CD4-positive, CD25-positive, alpha-beta regulatory T cell (primary cell): ENCODE data around the gene DYNLL2. TPM values are rescaled to one million over a fixed set of nuclear protein-coding genes. Genes with fewer than 3 reads are reported as not detected.
A peak's percentile ranks its signal among the peaks of the same experiment; 100 is the strongest.
"Not testable (repeated sequence)": the region's sequence is repeated elsewhere in the genome, so short reads cannot be mapped to it uniquely, and the experiment has no call there.

Experiments used
- ATAC-seq, 2 donors: fragments of 150-1000 bp; cut with Tn5 transposase; one replicate each; pipeline ENCODE4 v1.10.0; 2021; ENCODE audit warnings: low read depth in 2 of 2, moderate number of reproducible peaks in 2 of 2, moderate library complexity in 1 of 2
- DNase-seq, 3 donors: peaks; one replicate each; pipeline versions ENCODE4 v3.0.0 to v3.0.0-alpha.2; 2012 to 2022; ENCODE audit warnings: mixed read lengths in 1 of 3
- H3K27ac ChIP-seq: one replicate; pipeline ENCODE4 v1.7.0; 2013; ENCODE audit warnings: mild to moderate bottlenecking, low read length; ENCODE audit not compliant: insufficient read depth, poor library complexity, severe bottlenecking
- H3K27me3 ChIP-seq: one replicate; pipeline ENCODE4 v1.7.0; 2013; ENCODE audit warnings: low read length; ENCODE audit not compliant: control insufficient read depth, insufficient read depth
- H3K36me3 ChIP-seq: one replicate; pipeline ENCODE4 v1.7.0; 2013; ENCODE audit warnings: mild to moderate bottlenecking, low read length, moderate library complexity; ENCODE audit not compliant: control insufficient read depth, insufficient read depth
- H3K4me1 ChIP-seq: 2 replicates; pipeline ENCODE4 v1.7.0; 2013; ENCODE audit warnings: mild to moderate bottlenecking, low read length; ENCODE audit not compliant: insufficient read depth, control insufficient read depth, poor library complexity, severe bottlenecking
- H3K4me3 ChIP-seq: one replicate; pipeline ENCODE4 v1.7.0; 2013; ENCODE audit warnings: low read depth, mild to moderate bottlenecking, low read length, moderate library complexity
- H3K9me3 ChIP-seq, 2 experiments: 1 replicate in 1 of 2; 2 replicates in 1 of 2; pipeline ENCODE4 v1.7.0; 2013; ENCODE audit warnings: low read length in 2 of 2, mild to moderate bottlenecking in 1 of 2, moderate library complexity in 1 of 2; ENCODE audit not compliant: control insufficient read depth in 2 of 2
- H3K27ac Mint-ChIP-seq, 3 donors: one replicate each; pipeline ENCODE4 v1.8.0; 2020 to 2022; ENCODE audit warnings: mild to moderate bottlenecking in 3 of 3, mixed read lengths in 3 of 3, moderate library complexity in 2 of 3
- H3K27me3 Mint-ChIP-seq: one replicate; pipeline ENCODE4 v1.8.0; 2022; ENCODE audit warnings: mild to moderate bottlenecking, mixed read lengths
- H3K36me3 Mint-ChIP-seq: one replicate; pipeline ENCODE4 v1.8.0; 2020; ENCODE audit warnings: mixed read lengths
- H3K4me1 Mint-ChIP-seq, 4 donors: one replicate each; pipeline ENCODE4 v1.8.0; 2020 to 2022; ENCODE audit warnings: mixed read lengths in 4 of 4, mild to moderate bottlenecking in 1 of 4
- H3K4me3 Mint-ChIP-seq, 4 donors: one replicate each; pipeline ENCODE4 v1.8.0; 2020 to 2022; ENCODE audit warnings: mild to moderate bottlenecking in 4 of 4, mixed read lengths in 4 of 4, moderate library complexity in 3 of 4
- H3K9me3 Mint-ChIP-seq, 7 donors: one replicate each; pipeline ENCODE4 v1.8.0; 2020 to 2022; ENCODE audit warnings: mixed read lengths in 7 of 7, mild to moderate bottlenecking in 3 of 7, moderate library complexity in 2 of 7
- polyA plus RNA-seq, 4 donors: library from polyadenylated mRNA; unstranded; fragments of 300-500 nt; fragmentation: Illumina TruSeq; gene quantifications; one replicate each; pipeline ENCODE4 v1.2.3, GENCODE V29; 2021
- total RNA-seq: library from RNA; stranded (reverse); gene quantifications from one replicate; pipeline ENCODE4 v1.2.3, GENCODE V29; 2022

The DYNLL2 gene
- total RNA-seq (37.4 TPM), polyA plus RNA-seq (1 to 10 TPM in 2 of 4 donors, under 1 TPM in 2; 0.57 to 1.7 (median 1.0) TPM)

GRCh38 chr17:58082870-58083490, at the start of gene DYNLL2:
DYNLL2 (plus strand) TSS chr17:58083419; CDS start chr17:58087091, 3,672 bp downstream.
- H3K4me3 Mint-ChIP-seq: peak within 1 kb of the TSS; percentile 93 to 96 (median 94)
- no peaks in the 10 kb centered on the region for H3K9me3 ChIP-seq
- peak within 1 kb of the TSS; percentile 89 for H3K4me3 ChIP-seq
- peaks cover 16 to 40% (median 32%) of the 10 kb centered on the region in 4 donors for H3K4me1 Mint-ChIP-seq
- DNase-seq (peak; percentile 79 to 94 (median 84)), ATAC-seq (peak; percentile 82 to 84)
- H3K27me3 ChIP-seq: peaks cover 8% of the 10 kb centered on the region
- H3K27ac ChIP-seq: peak within 1 kb of the TSS; percentile 82
- H3K36me3 Mint-ChIP-seq: peaks cover 11% of the 10 kb centered on the region
- no peaks in the 10 kb centered on the region for H3K9me3 Mint-ChIP-seq
- peaks cover 22% of the 10 kb centered on the region for H3K36me3 ChIP-seq
- peaks cover 34% of the 10 kb centered on the region for H3K4me1 ChIP-seq
- H3K27ac Mint-ChIP-seq: peak within 1 kb of the TSS; percentile 84 to 94 (median 88)
- H3K27me3 Mint-ChIP-seq: peaks cover 20% of the 10 kb centered on the region

GRCh38 chr17:58039975-58040374, 43.2 kb upstream of the DYNLL2 start:
- Mint-ChIP-seq H3K9me3 (peaks cover 0 to 5% (median 0%) of the 10 kb centered on the region in 7 donors), H3K27ac (no peak overlapping the region), H3K4me1 (no peaks in the 10 kb centered on the region), H3K36me3 (no peaks in the 10 kb centered on the region), H3K4me3 (no peak overlapping the region), H3K27me3 (peaks cover 43% of the 10 kb centered on the region)
- ATAC-seq (no peak), DNase-seq (no peak)
- Histone ChIP-seq H3K27me3 (peaks cover 24% of the 10 kb centered on the region), H3K4me3 (no peak overlapping the region), H3K27ac (no peak overlapping the region), H3K4me1 (no peaks in the 10 kb centered on the region), H3K36me3 (no peaks in the 10 kb centered on the region), H3K9me3 (no peaks in the 10 kb centered on the region)

GRCh38 chr17:58040386-58040785, 42.8 kb upstream of the DYNLL2 start:
- Mint-ChIP-seq H3K4me1 (no peaks in the 10 kb centered on the region), H3K27me3 (peaks cover 47% of the 10 kb centered on the region), H3K9me3 (peaks cover 0 to 5% (median 0%) of the 10 kb centered on the region in 7 donors), H3K4me3 (no peak overlapping the region), H3K27ac (no peak overlapping the region), H3K36me3 (no peaks in the 10 kb centered on the region)
- Histone ChIP-seq H3K27ac (no peak overlapping the region), H3K9me3 (no peaks in the 10 kb centered on the region), H3K27me3 (peaks cover 25% of the 10 kb centered on the region), H3K36me3 (no peaks in the 10 kb centered on the region), H3K4me1 (no peaks in the 10 kb centered on the region), H3K4me3 (no peak overlapping the region)
- ATAC-seq (no peak), DNase-seq (no peak)

DNA sequence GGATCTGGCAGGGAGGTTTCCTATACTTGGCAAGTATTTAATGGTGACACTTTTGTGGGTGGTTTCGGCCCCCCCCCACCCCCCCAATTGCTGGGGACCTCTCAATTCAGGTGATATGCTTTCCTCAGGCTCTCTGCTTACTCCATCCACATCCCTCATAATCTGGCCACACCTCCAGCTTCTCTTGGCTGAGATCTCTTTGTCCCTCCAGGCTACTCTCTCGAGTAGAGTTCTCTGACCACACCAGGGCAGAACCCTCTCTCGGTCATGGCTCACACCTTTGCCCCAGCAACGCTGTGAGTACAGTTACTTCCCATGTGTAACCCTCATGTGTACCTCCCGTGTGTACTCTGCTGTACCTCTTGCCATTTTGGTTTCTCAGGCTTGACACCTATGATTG, 42.1 kb upstream of the DYNLL2 start:
- Histone ChIP-seq H3K4me3 (no peak overlapping the region), H3K27me3 (peaks cover 25% of the 10 kb centered on the region), H3K27ac (no peak overlapping the region), H3K36me3 (no peaks in the 10 kb centered on the region), H3K4me1 (no peaks in the 10 kb centered on the region), H3K9me3 (no peaks in the 10 kb centered on the region)
- no peak for DNase-seq
- Mint-ChIP-seq H3K27ac (no peak overlapping the region), H3K36me3 (no peaks in the 10 kb centered on the region), H3K4me3 (no peak overlapping the region), H3K9me3 (peaks cover 0 to 5% (median 0%) of the 10 kb centered on the region in 7 donors), H3K27me3 (peaks cover 47% of the 10 kb centered on the region), H3K4me1 (no peaks in the 10 kb centered on the region)
- no peak for ATAC-seq

DNA sequence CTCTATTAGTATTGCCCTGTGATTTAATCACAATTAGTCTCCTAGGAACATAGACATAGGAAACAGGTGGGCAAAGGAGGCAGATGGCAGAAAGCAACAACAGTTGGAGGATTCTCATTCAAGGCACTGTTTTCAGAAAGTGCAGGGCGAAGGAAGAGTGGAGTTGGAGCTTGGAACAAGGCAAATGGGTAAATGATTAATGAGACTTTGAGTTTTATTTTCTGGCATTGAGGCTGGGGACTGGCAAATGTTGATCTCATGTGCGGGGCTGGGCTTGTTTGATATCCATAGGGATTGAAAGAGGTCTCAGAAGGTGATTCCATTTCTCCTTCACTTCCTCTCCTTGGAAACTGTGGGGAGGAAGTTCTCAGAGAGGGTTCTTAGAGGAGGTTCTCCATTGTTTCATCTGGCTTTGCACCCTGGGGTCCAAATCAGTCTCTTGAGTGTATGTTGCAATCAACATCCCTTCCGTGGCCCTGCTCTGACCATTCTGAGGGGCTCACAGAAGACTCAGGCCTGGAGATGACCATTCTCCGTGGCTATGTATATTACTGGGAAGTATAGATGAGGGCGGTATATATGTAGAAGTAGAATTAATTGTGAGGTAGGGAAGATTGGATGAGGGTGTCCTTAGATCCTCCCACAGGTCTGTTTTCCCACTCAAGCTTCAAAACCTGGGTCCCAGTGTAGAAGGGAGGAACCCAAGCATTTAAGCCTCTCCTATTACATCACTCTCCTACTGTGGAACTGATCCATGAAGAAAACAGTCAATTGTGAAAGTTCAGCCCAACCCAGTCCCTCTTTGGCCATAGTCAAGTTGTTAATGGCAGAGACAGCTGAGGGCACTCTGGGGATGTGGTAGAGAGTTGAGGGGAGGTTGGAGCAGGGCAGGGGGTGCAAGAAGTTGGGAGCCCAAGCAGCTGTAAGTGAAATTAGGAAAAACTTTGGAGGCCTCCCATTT, 39.7 kb upstream of the DYNLL2 start:
- Histone ChIP-seq H3K4me1 (no peaks in the 10 kb centered on the region), H3K4me3 (no peak overlapping the region), H3K27ac (no peak overlapping the region), H3K36me3 (no peaks in the 10 kb centered on the region), H3K9me3 (no peaks in the 10 kb centered on the region), H3K27me3 (peaks cover 23% of the 10 kb centered on the region)
- Mint-ChIP-seq H3K9me3 (peaks cover 0 to 5% (median 0%) of the 10 kb centered on the region in 7 donors), H3K4me3 (no peak overlapping the region), H3K36me3 (no peaks in the 10 kb centered on the region), H3K27ac (no peak overlapping the region), H3K4me1 (no peaks in the 10 kb centered on the region), H3K27me3 (peaks cover 47% of the 10 kb centered on the region)
- ATAC-seq: no peak
- no peak for DNase-seq

GRCh38 chr17:58044256-58044655, 39.0 kb upstream of the DYNLL2 start:
- H3K9me3 Mint-ChIP-seq, H3K27ac Mint-ChIP-seq: not testable (repeated sequence)
- peaks cover 47% of the 10 kb centered on the region for H3K27me3 Mint-ChIP-seq

DNA sequence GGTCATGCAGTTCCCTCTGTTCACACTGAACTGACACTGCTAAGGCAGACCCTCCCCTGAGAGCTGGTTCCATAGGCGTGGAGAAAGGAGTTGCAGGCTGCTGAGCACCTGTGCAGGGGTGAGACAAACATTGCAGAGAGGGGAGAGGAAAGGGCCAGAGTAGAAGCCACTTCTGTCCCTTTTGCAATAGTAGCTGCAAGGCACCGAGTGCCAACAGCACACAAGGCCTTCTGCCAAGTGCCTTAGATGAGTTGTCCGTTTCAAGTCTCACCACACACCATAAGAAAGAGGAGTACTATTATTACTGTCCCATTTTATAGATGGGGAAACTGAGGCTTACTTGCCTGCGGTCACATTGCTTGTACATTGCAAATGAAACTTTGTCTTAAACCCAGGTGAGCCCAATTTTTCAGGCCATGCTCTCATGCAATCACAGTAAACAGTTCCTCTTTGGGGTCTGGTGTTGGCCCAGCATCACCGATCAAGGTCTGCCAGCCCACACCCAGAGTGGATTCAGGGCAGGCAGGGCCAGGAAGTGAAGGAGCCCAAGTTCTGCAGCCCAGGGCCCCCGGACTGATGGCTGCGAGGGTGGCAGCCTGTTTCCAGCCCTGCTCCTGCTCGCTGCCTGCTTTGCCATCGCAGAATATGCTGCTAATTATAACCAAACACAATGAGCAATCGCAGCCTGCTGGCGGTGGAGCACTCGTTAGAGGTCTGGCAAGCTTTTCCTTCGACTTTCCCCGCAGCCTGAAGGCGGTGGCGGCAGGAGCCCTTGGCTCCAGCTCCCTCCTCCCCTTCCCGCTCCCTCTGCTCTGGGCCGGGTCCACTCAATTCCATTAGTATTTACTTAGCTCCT, 36.8 kb upstream of the DYNLL2 start:
- no peak for ATAC-seq
- H3K27me3 Mint-ChIP-seq: peaks cover 46% of the 10 kb centered on the region
- peaks cover 0 to under 1% (median 0%) of the 10 kb centered on the region in 7 donors for H3K9me3 Mint-ChIP-seq
- Histone ChIP-seq H3K4me1 (no peaks in the 10 kb centered on the region), H3K27ac (no peak overlapping the region), H3K9me3 (no peaks in the 10 kb centered on the region), H3K27me3 (peaks cover 22% of the 10 kb centered on the region), H3K36me3 (no peaks in the 10 kb centered on the region), H3K4me3 (no peak overlapping the region)
- H3K27ac Mint-ChIP-seq: no peak overlapping the region
- no peak for DNase-seq
- H3K4me3 Mint-ChIP-seq: no peak overlapping the region
- no peaks in the 10 kb centered on the region for H3K4me1 Mint-ChIP-seq
- H3K36me3 Mint-ChIP-seq: no peaks in the 10 kb centered on the region

More at GRCh38 chr17:58044256-58044655, 39.0 kb upstream of the DYNLL2 start:
- not testable (repeated sequence) for H3K36me3 ChIP-seq, H3K4me3 Mint-ChIP-seq, H3K4me3 ChIP-seq, H3K4me1 Mint-ChIP-seq, ATAC-seq, H3K36me3 Mint-ChIP-seq, DNase-seq, H3K9me3 ChIP-seq, H3K4me1 ChIP-seq, H3K27ac ChIP-seq
- H3K27me3 ChIP-seq: peaks cover 23% of the 10 kb centered on the region
